K562 (cell line): Measurements from ENCODE around the gene NAP1L1. TPM values are rescaled to one million over a fixed set of nuclear protein-coding genes. Genes with fewer than 3 reads are reported as not detected.

Source experiments
- ARNT ChIP-seq, 2 experiments: fragments of 450-650 bp; IDR thresholded peaks; 2 replicates each; pipeline ENCODE4 v1.6.1; 2016; ENCODE audit warnings: mild to moderate bottlenecking in 1 of 2
- CTBP1 ChIP-seq: fragments of 450-650 bp; IDR thresholded peaks from 2 replicates; pipeline ENCODE4 v1.6.1; 2016; ENCODE audit warnings: borderline replicate concordance
- HLTF ChIP-seq: fragments of 450-650 bp; IDR thresholded peaks from 2 replicates; pipeline ENCODE4 v1.6.1; 2016
- L3MBTL2 ChIP-seq: fragments of 450-650 bp; IDR thresholded peaks from 2 replicates; pipeline ENCODE4 v1.6.1; 2016; ENCODE audit warnings: mild to moderate bottlenecking, moderate library complexity
- MAFG ChIP-seq: fragments of 450-650 bp; conservative IDR thresholded peaks from 2 replicates; pipeline ENCODE4 v1.6.1; 2016; ENCODE audit warnings: missing genetic modification characterization, missing compliant biosample characterization
- MTA3 ChIP-seq: fragments of 450-650 bp; formaldehyde crosslinking; IDR thresholded peaks from 2 replicates; pipeline ENCODE4 v1.6.1; 2017; ENCODE audit warnings: mild to moderate bottlenecking, borderline replicate concordance
- SMARCA5 ChIP-seq: fragments of 450-650 bp; IDR thresholded peaks from 2 replicates; pipeline ENCODE4 v1.6.1; 2016
- STAT5B ChIP-seq: fragments of 250-450 bp; sonication (Bioruptor Pico); IDR thresholded peaks from 2 replicates; pipeline ENCODE4 v1.8.0; 2021; ENCODE audit warnings: mild to moderate bottlenecking, inconsistent platforms
- TAF1 ChIP-seq: IDR thresholded peaks from 2 replicates; pipeline ENCODE4 v1.6.1; 2011; ENCODE audit warnings: mild to moderate bottlenecking, low read length, moderate library complexity; ENCODE audit not compliant: insufficient read depth, control insufficient read depth, severe bottlenecking; ENCODE audit errors: extremely low read depth
- TEAD1 ChIP-seq, 2 experiments: fragments of 450-650 bp in 1 of 2; sonication (generic) in 1 of 2; formaldehyde crosslinking; IDR thresholded peaks; 2 replicates each; pipeline versions ENCODE4 v1.4.0 to v1.8.0; 2020 to 2022; ENCODE audit warnings: mild to moderate bottlenecking in 2 of 2, missing genetic modification reagents in 1 of 2
- U2AF2 ChIP-seq: fragments of 200-400 bp; formaldehyde crosslinking; optimal IDR thresholded peaks from 2 replicates; pipeline ENCODE3; 2017; ENCODE audit warnings: low read depth, mild to moderate bottlenecking, low read length
- ZBED1 ChIP-seq: IDR thresholded peaks from 2 replicates; pipeline ENCODE4 v1.6.1; 2014
- ZNF57 ChIP-seq: fragments of 450-650 bp; formaldehyde crosslinking; IDR thresholded peaks from 2 replicates; pipeline ENCODE4 v1.4.0; 2020; ENCODE audit warnings: mild to moderate bottlenecking, moderate library complexity
- ZSCAN32 ChIP-seq: fragments of 450-650 bp; formaldehyde crosslinking; IDR thresholded peaks from 2 replicates; pipeline ENCODE4 v1.4.0; 2020; ENCODE audit warnings: mild to moderate bottlenecking, moderate library complexity
- polyA plus RNA-seq, 8 experiments: library from polyadenylated mRNA; depleted of rRNA in 4 of 8; stranded (reverse) in 5 of 8; unstranded in 3 of 8; fragments of >200 nt; fragmentation: Nextera tagmentation in 2 of 8; fragmentation: Illumina TruSeq in 1 of 8; extraction: Ambion mirVana in 2 of 8; extraction: Trizol in 1 of 8; gene quantifications; 2 replicates each; pipeline versions ENCODE4 v1.2.1 to v1.2.3, GENCODE V29; 2011 to 2014; ENCODE audit warnings: inconsistent platforms in 1 of 8, missing spikeins in 1 of 8
- total RNA-seq, 7 experiments: library from RNA; depleted of rRNA in 6 of 7; stranded (reverse); fragments of >200 nt in 6 of 7; fragmentation: Illumina TruSeq in 2 of 7; extraction: Trizol in 2 of 7; gene quantifications; 2 replicates each; pipeline versions ENCODE4 v1.2.1 to v1.2.3, GENCODE V29; 2011 to 2021; ENCODE audit warnings: low replicate concordance in 1 of 7
- TF ChIP-seq, protein P1 (sequence below): IDR thresholded peaks from 3 replicates; pipeline ENCODE4 v1.6.1; 2011; ENCODE audit warnings: borderline replicate concordance, mild to moderate bottlenecking; ENCODE audit not compliant: insufficient read length, insufficient read depth
- TF ChIP-seq, protein P2 (sequence below): fragments of 450-650 bp; IDR thresholded peaks from 2 replicates; pipeline ENCODE4 v1.7.0; 2016; ENCODE audit warnings: borderline replicate concordance
- TF ChIP-seq, protein P3 (sequence below): sonication (generic); formaldehyde crosslinking; IDR thresholded peaks from 2 replicates; pipeline ENCODE4 v1.8.1; 2023; ENCODE audit warnings: mild to moderate bottlenecking, missing genetic modification reagents, moderate library complexity
- TF ChIP-seq, protein P4 (sequence below): sonication (generic); formaldehyde crosslinking; IDR thresholded peaks from 2 replicates; pipeline ENCODE4 v1.9.0; 2022; ENCODE audit warnings: mild to moderate bottlenecking, missing genetic modification reagents
- TF ChIP-seq, protein P5 (sequence below): sonication (generic); formaldehyde crosslinking; IDR thresholded peaks from 2 replicates; pipeline ENCODE4 v1.8.1; 2023; ENCODE audit warnings: missing genetic modification reagents, mild to moderate bottlenecking, borderline replicate concordance

Gene NAP1L1
- total and polyA plus RNA-seq, 9 of the 15 experiments (the other 6 are each of a cell fraction or from before 2014, with no cell fraction given), result 287 to 747 (median 450) TPM

DNA sequence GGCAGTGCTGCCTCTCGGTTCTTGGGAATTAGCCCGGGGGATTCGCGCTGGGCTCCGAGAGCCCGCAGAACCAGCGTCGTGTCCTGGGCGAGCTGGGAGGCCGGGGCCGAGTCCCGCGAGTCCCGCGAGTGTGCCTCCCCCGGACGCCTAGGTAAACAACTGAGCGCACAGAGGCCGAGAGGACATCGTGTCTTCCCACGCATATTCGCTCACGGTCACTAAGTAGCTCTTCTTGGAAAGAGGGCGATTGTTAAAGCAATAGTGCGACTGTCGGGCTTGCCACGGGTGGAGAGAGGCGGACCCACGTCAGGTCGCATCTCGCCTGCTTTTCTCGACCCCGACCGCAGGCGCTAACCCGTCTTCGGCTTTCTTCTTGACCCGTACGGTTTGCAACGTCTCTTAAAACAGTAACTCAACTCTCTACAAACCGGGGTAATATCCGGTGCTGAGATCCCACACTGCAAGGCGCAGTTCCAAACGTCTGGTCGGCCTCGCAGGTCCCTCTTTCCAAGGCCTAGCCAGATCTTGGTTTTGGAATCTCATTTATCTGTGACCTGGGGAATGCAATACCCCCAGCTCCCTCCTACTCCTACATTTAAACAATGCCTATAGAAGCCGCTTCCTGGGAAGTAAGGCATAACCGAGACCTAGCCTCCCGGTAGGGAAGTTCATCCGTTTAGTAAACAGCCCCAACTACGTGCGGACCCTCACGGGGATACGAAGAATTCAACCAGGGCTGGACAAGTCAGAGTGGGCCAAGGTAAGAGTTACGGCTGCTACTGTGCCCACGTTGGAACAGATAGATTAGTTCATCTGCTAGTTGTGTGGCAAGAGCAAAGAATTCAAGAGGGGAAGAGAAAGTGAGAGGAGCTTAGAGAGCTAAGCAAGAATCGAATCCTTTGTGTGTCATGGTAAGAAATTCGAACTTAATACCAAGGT lies 52.2 kb downstream of the NAP1L1 start (continued):
- TF ChIP-seq, protein P1, sequence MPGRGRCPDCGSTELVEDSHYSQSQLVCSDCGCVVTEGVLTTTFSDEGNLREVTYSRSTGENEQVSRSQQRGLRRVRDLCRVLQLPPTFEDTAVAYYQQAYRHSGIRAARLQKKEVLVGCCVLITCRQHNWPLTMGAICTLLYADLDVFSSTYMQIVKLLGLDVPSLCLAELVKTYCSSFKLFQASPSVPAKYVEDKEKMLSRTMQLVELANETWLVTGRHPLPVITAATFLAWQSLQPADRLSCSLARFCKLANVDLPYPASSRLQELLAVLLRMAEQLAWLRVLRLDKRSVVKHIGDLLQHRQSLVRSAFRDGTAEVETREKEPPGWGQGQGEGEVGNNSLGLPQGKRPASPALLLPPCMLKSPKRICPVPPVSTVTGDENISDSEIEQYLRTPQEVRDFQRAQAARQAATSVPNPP, result no peak
- TF ChIP-seq, protein P2, sequence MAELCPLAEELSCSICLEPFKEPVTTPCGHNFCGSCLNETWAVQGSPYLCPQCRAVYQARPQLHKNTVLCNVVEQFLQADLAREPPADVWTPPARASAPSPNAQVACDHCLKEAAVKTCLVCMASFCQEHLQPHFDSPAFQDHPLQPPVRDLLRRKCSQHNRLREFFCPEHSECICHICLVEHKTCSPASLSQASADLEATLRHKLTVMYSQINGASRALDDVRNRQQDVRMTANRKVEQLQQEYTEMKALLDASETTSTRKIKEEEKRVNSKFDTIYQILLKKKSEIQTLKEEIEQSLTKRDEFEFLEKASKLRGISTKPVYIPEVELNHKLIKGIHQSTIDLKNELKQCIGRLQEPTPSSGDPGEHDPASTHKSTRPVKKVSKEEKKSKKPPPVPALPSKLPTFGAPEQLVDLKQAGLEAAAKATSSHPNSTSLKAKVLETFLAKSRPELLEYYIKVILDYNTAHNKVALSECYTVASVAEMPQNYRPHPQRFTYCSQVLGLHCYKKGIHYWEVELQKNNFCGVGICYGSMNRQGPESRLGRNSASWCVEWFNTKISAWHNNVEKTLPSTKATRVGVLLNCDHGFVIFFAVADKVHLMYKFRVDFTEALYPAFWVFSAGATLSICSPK, result no peak
- TF ChIP-seq TEAD1 (CRISPR knock-in tag; IDR thresholded peaks at IDR 0.05) (0 out of 4 replicates have a peak, but pooled peaks of 1 of the 2 experiments have one; percentile 25), MAFG (tag) (no peak), ZBED1 (no peak), L3MBTL2 (0 out of 2 replicates have a peak, but pooled peaks have one; percentile 7), SMARCA5 (no peak), HLTF (no peak), ZNF57 (CRISPR knock-in tag) (no peak), ARNT (IDR thresholded peaks at IDR 0.05) (no peak), MTA3 (no peak), U2AF2 (no peak), ZSCAN32 (CRISPR knock-in tag) (no peak), STAT5B (CRISPR knock-in tag) (no peak), CTBP1 (no peak), TAF1 (peak; percentile 7)
- TF ChIP-seq, protein P3, sequence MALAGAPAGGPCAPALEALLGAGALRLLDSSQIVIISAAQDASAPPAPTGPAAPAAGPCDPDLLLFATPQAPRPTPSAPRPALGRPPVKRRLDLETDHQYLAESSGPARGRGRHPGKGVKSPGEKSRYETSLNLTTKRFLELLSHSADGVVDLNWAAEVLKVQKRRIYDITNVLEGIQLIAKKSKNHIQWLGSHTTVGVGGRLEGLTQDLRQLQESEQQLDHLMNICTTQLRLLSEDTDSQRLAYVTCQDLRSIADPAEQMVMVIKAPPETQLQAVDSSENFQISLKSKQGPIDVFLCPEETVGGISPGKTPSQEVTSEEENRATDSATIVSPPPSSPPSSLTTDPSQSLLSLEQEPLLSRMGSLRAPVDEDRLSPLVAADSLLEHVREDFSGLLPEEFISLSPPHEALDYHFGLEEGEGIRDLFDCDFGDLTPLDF (CRISPR knock-in tag), result no peak
- TF ChIP-seq, protein P4, sequence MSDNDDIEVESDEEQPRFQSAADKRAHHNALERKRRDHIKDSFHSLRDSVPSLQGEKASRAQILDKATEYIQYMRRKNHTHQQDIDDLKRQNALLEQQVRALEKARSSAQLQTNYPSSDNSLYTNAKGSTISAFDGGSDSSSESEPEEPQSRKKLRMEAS (CRISPR knock-in tag), result no peak
- TF ChIP-seq, protein P5, sequence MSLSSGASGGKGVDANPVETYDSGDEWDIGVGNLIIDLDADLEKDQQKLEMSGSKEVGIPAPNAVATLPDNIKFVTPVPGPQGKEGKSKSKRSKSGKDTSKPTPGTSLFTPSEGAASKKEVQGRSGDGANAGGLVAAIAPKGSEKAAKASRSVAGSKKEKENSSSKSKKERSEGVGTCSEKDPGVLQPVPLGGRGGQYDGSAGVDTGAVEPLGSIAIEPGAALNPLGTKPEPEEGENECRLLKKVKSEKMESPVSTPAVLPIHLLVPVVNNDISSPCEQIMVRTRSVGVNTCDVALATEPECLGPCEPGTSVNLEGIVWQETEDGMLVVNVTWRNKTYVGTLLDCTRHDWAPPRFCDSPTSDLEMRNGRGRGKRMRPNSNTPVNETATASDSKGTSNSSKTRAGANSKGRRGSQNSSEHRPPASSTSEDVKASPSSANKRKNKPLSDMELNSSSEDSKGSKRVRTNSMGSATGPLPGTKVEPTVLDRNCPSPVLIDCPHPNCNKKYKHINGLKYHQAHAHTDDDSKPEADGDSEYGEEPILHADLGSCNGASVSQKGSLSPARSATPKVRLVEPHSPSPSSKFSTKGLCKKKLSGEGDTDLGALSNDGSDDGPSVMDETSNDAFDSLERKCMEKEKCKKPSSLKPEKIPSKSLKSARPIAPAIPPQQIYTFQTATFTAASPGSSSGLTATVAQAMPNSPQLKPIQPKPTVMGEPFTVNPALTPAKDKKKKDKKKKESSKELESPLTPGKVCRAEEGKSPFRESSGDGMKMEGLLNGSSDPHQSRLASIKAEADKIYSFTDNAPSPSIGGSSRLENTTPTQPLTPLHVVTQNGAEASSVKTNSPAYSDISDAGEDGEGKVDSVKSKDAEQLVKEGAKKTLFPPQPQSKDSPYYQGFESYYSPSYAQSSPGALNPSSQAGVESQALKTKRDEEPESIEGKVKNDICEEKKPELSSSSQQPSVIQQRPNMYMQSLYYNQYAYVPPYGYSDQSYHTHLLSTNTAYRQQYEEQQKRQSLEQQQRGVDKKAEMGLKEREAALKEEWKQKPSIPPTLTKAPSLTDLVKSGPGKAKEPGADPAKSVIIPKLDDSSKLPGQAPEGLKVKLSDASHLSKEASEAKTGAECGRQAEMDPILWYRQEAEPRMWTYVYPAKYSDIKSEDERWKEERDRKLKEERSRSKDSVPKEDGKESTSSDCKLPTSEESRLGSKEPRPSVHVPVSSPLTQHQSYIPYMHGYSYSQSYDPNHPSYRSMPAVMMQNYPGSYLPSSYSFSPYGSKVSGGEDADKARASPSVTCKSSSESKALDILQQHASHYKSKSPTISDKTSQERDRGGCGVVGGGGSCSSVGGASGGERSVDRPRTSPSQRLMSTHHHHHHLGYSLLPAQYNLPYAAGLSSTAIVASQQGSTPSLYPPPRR (CRISPR knock-in tag), result no peak
